Femur (tissue), 1 donor: ENCODE results near the gene TMEM60.
"Not testable (repeated sequence)": the region's sequence is repeated elsewhere in the genome, so short reads cannot be mapped to it uniquely, and the experiment has no call there.

ENCODE experiments used
- DNase-seq: peaks from one replicate; pipeline ENCODE4 v3.0.0-alpha.2; 2017

The TMEM60 gene

GRCh38 chr7:77811516-77812289 is 13.5 kb upstream of the TMEM60 start:
- no peak for DNase-seq

GRCh38 chr7:77808517-77808916 is 10.3 kb upstream of the TMEM60 start:
- no peak for DNase-seq

GRCh38 chr7:77806425-77806824 is 8.2 kb upstream of the TMEM60 start:
- DNase-seq: no peak

DNA sequence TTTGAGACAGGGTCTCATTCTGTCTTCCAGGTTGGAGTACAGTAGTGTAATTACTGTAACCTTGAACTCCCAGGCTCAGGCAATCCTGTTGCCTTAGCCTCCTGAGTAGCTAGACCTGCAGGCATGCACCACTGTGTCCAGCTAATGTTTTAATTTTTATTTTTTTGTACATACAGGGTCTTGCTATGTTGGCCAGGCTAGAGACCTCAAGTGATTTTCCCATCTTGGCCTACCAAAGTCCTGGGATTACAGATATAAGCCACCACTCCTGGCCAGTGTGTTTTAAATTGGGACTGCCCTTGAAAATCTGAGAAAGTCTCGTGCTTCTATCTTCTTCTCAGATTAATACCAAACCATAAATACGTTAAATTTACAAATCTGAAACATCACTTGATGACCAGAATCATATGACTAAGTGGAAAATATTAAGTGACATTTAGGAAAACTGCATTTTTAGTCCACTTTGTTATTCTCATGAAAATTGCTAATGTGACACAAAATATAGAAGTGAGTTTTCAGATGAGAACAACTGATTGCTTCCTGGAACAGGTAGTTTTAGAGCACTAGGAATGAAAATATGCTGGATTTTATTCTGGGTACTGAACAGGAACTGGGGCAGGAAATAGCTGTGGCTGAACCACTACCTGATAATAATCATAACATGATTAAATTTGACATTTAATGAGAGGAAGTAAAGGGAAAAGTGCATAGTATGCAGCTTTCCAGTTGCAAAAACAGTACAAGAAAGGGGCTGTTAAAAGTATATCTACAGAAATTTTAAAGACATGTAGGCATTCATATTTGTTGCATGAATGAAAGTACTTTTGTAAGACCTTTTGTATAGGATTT is 4.5 kb upstream of the TMEM60 start:
- DNase-seq: no peak

DNA sequence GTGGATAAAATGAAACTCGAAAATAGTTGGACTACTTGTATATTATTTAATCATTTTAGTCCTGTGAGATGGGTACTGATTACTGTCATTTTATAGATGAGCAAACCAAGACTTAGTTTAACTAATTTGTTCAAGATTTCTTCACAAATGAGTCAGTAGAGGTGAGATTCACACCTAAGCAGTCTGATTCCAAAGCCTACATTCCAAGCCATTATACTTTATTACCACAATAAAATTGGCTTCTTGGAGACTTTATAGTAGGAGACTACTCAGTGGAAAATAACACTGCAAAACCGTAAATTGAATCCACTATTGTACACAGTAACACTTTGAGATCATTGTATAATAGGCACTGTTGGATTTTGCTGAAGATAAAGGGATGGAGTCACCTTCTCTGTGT is 2.5 kb upstream of the TMEM60 start:
- DNase-seq: no peak

- no peak for DNase-seq
Measured at GRCh38 chr7:77800158-77800557, 1.9 kb upstream of the TMEM60 start.

DNA sequence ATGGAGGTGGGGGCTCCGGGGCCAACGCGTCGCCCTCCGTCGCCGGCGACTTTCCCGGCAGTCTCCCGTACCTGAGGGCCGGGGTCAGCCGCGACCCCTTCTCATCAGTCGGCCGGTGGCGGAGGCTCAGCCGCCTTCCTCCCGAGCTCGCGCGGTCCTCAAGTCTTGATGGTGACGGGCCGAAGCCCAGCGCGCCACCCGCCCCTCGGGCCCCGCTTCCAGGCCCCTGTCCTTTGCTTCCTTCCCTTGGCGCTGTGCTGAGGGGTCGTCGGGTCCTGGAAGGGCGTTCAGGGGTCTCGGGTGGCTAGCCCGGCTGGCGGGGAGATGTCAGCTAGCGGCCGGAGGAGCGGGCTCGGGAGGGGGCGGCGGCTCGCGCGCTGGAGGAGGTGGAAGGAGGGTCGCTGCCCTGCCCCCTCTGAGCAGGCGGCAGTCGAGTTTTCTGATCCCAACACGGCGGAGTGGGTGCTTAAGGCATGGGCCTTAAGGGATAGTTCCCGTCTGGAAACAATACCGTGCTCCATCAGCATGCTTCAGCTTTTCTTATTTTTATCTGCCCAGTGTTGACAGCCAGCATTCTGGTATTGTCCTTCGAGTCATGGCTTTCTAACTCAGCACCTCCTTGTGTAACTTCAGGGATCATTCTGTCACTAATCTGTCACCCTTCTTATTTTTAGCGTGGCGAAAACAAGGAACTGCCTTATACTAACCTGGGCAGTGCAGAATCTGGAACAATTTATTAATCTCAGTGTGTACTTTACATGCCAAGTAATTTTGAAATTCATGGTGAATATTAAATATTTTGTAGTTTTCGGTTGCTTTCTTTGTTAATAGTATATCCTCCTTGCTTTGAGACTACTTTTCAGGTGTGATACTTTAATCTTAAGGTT is 1.1 kb upstream of the TMEM60 start:
- peak; percentile 62 for DNase-seq

DNA sequence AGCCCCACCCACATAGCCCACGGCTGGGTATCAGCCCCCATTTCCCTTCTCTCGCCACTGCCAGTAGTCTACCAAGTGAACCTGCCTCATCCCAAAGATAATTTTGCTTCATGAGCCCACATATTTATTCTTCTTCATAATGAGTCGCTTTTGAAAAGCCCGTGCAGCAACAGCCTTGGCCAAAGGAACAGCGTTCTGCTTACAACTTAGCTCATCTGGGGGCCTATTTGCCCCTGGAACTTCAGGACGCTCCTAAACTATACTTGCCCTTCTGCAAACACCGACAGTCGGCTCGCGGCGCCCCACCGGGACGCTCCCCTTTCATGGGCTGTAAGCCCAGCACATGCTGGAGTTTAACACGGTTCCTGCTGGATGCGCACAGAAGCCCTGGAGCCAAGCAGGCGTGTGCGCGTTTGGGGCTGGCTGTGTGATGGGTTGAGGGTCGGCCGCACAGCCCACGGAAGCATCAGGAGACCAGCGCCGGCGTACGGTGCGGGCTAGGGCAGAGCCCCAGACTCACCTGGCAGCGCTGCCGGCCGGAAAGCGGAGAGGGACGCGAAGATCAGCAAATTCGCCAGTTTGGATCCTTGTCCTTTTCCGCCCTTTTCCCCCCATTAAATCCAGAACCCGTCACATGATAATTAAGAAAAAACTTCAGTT is 370 bp downstream of the TMEM60 start:
- DNase-seq: peak; percentile 29

DNA sequence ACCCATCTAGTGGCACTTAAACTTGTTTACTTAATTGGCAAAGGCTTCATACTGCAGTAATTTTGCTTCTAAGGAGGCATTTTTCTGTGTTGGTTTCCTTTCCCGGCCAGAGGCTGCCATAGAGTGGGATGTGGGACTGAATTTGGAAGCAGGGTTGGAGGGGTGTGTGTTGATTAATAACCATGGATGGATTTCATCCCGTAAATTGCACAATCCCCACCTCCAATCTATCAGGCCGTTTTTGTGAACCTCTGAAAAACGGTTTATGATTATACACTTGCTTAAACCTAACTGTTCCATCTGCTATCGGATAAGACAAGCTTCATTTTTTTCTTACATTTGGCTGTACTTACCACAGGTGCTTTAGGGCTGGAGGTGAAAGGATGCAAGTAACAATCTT is 1.3 kb downstream of the TMEM60 start:
- DNase-seq: no peak

DNA sequence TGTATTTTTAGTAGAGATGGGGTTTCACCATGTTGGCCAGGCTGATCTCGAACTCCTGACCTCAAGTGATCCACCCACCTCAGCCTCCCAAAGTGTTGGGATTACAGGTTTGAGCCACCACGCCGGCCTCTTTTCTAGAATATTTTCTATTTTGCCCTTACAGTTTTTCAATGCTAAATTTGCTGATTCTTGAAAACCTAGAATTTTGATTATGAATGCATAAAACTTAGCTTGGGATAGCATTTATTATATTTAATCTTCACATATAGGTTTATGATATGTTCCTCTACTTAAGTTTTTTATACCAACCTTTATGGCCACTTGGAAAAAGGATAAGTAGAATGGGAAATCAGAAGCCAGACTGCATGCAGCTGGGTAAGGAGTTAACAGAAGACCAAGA is 2.1 kb downstream of the TMEM60 start:
- no peak for DNase-seq

- no peak for DNase-seq
Measured at GRCh38 chr7:77794000-77794399, 4.2 kb downstream of the TMEM60 start.

DNA sequence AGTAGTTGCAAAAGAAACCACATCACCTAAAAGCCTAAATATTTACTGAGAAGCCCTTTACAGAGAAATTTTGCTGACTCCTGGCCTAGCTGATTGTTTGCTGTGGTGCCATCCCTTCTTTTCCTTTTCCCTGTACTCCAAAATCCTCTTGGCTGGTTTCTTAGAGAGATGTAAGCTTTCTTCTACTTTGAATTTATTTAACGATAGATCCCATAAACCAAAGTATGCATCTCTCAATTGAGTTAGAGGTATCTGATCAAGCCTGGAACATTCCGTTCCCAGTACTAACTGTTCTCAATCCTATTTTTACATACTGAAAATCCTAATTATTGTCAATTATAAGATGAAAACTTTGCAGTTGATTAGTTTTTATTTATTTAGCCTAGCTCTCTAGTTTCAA is 6.3 kb downstream of the TMEM60 start:
- no peak for DNase-seq

DNA sequence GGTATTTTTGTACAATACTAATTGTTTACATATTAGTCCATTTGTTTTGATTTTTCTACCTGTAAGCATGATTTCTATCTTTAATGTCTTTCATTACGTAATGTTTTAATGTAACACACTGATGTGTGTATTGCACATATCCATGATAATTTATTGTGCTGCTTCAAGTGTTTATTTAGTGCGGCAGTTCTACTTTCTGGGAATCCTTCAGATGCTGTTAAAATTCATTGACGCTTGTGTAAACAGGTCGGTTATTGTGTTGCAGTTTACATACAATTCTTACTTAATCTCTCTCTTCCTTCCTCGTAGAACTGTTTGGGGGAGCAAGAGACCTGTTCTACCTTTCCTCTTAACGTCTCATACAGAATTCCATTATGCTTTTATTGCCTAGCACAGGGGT is 6.9 kb downstream of the TMEM60 start:
- no peak for DNase-seq

DNA sequence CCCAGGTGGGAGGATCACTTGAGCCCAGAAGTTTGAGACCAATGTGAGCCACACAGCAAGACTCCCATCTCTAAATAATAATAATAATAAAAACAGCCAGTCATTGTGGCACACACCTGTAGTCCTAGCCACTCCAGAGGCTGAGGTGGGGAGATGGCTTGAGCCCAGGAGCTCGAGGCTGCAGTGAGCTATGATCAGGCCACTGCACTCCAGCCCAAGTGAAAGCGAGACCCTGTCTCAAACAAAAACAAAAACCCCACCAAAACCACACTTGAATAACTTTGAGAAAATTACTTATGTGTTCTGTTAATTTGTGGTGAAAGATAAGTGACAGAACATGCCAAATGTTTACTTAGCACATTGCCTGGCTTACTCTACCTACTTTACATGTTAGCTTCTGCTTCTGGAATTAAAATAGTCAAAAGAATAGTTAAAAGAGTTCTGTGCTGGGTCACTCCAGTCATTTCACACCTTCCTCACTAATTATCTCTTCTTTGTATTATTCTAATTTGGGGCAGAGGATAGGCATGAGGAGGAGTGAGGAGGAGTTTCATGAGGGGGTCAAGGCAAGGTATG is 9.8 kb downstream of the TMEM60 start:
- no peak for DNase-seq

GRCh38 chr7:77786741-77787140 is 11.5 kb downstream of the TMEM60 start:
- DNase-seq: no peak

GRCh38 chr7:77786018-77786417 is 12.2 kb downstream of the TMEM60 start:
- DNase-seq: no peak

GRCh38 chr7:77784426-77784825 is 13.8 kb downstream of the TMEM60 start:
- not testable (repeated sequence) for DNase-seq

DNA sequence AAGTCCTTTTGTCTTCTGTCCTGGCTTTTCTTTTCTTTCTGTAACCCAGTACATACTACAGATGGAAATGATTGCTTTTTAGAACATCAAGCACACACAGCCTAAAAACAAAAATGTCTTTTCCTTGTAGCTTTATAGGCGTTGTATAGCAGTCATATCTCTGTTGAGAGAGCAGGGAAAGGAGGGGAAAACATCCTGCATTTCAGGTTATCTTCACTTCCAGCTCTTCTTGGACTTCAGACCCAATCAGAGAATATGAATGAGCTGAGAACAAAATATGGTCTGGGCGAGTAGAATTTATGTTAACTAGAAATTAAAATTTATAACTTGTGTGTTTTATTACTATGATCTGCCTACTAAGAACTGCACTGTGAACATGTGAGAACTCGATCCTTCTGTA is 14.7 kb downstream of the TMEM60 start:
- no peak for DNase-seq

- DNase-seq: no peak
Measured at GRCh38 chr7:77783111-77783510, 15.1 kb downstream of the TMEM60 start.

GRCh38 chr7:77782383-77782782 is 15.9 kb downstream of the TMEM60 start:
- no peak for DNase-seq

DNA sequence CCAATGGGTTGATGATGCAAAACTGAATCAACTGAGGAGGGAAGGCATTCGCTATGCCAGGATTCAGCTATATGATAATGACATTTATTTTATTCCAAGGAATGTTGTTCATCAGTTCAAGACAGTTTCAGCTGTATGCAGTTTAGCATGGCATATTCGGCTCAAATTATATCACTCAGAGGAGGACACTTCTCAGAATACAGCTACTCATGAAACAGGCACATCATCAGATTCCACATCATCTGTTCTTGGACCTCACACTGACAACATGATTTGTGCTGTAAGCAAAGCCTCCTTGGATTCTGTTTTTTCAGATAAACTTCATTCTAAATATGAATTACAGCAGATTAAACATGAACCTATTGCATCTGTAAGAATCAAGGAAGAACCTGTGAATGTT is 19.7 kb downstream of the TMEM60 start:
- DNase-seq: no peak

GRCh38 chr7:77771901-77772300 is 26.3 kb downstream of the TMEM60 start:
- no peak for DNase-seq
